Thyroid gland (tissue), 4 donors: ENCODE data around the gene SALL4. TPM values are rescaled to one million over a fixed set of nuclear protein-coding genes. Genes with fewer than 3 reads are reported as not detected.

Source experiments
- DNase-seq, 2 donors: peaks; one replicate each; pipeline ENCODE4 v3.0.0-alpha.2; 2019
- H3K27ac ChIP-seq, 3 donors: fragments of 200-600 bp; sonication (generic); 1 replicate in 2 of 3; 2 replicates in 1 of 3; pipeline ENCODE4 v1.5.1; 2016 to 2019; ENCODE audit warnings: mild to moderate bottlenecking in 1 of 3, moderate library complexity in 1 of 3
- H3K27me3 ChIP-seq: fragments of 200-600 bp; sonication (generic); one replicate; pipeline ENCODE4 v1.5.1; 2019
- H3K36me3 ChIP-seq, 2 donors: fragments of 200-600 bp; sonication (generic); one replicate each; pipeline ENCODE4 v1.5.1; 2016 to 2019
- H3K4me1 ChIP-seq, 2 donors: fragments of 200-600 bp; sonication (generic); one replicate each; pipeline ENCODE4 v1.5.1; 2017 to 2019
- H3K4me3 ChIP-seq, 3 donors: fragments of 200-600 bp; sonication (generic); replicated peaks in 1 of 3; 1 replicate in 2 of 3; 2 replicates in 1 of 3; pipeline ENCODE4 v1.5.1; 2016; ENCODE audit warnings: mild to moderate bottlenecking in 1 of 3
- H3K9me3 ChIP-seq: fragments of 200-600 bp; sonication (generic); one replicate; pipeline ENCODE4 v1.5.1; 2017
- POLR2A ChIP-seq, 2 donors: fragments of 450-650 bp; IDR thresholded peaks; one replicate each; pipeline ENCODE4 v1.6.1; 2017; ENCODE audit warnings: antibody characterized with exemption in 2 of 2, mild to moderate bottlenecking in 2 of 2, moderate library complexity in 1 of 2
- WGBS, 2 donors: methylation state at CpG; one replicate each; pipeline ENCODE4 v1.1.5; 2017; 5-methylcytosine and 5-hydroxymethylcytosine counted together
- intact Hi-C: fragments of 100-400 bp; cut with DNase I; formaldehyde crosslinking; loops from one replicate; pipeline ENCODE4 v1.15.1; 2023
- total RNA-seq, 4 donors: library from RNA; depleted of rRNA; stranded (reverse); fragments of >200 nt; gene quantifications; one replicate each; pipeline ENCODE4 v1.2.3, GENCODE V29; 2016
- TF ChIP-seq, protein P1 (sequence below), 6 experiments: fragments of 200-600 bp in 3 of 6; fragments of 450-650 bp in 3 of 6; sonication (generic) in 3 of 6; IDR thresholded peaks; one replicate each; pipeline ENCODE4 v1.5.1; 2016 to 2019; ENCODE audit warnings: antibody characterized with exemption in 6 of 6, mild to moderate bottlenecking in 2 of 6, inconsistent platforms in 1 of 6, moderate library complexity in 1 of 6

SALL4 gene
- total RNA-seq, 4 donors from 2014 or later: 3.1 to 13.6 (median 6.7) TPM

GRCh38 chr20:51811514-51812128 lies 9.3 kb upstream of the SALL4 start:
- Histone ChIP-seq H3K36me3 (no peaks in the 10 kb centered on the region), H3K9me3 (no peaks in the 10 kb centered on the region), H3K27ac (no peak overlapping the region), H3K4me3 (no peak overlapping the region), H3K27me3 (no peaks in the 10 kb centered on the region), H3K4me1 (peaks cover 0 to 5% of the 10 kb centered on the region in 2 donors)
- intact Hi-C loops: no loop called here
- WGBS, 2 donors: 74 to 80% methylated on average over 8 of the region's 8 CpGs
- DNase-seq: no peak
- TF ChIP-seq POLR2A (IDR thresholded peaks at IDR 0.05): no peak
- TF ChIP-seq, protein P1, sequence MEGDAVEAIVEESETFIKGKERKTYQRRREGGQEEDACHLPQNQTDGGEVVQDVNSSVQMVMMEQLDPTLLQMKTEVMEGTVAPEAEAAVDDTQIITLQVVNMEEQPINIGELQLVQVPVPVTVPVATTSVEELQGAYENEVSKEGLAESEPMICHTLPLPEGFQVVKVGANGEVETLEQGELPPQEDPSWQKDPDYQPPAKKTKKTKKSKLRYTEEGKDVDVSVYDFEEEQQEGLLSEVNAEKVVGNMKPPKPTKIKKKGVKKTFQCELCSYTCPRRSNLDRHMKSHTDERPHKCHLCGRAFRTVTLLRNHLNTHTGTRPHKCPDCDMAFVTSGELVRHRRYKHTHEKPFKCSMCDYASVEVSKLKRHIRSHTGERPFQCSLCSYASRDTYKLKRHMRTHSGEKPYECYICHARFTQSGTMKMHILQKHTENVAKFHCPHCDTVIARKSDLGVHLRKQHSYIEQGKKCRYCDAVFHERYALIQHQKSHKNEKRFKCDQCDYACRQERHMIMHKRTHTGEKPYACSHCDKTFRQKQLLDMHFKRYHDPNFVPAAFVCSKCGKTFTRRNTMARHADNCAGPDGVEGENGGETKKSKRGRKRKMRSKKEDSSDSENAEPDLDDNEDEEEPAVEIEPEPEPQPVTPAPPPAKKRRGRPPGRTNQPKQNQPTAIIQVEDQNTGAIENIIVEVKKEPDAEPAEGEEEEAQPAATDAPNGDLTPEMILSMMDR (IDR thresholded peaks at IDR 0.05): no peak

- no peak for DNase-seq
- WGBS, 2 donors: 89 to 91% methylated on average over 3 of the region's 3 CpGs
- TF ChIP-seq, protein P1 (IDR thresholded peaks at IDR 0.05): no peak
- TF ChIP-seq POLR2A (IDR thresholded peaks at IDR 0.05): no peak
- Histone ChIP-seq H3K27ac (no peak overlapping the region), H3K36me3 (no peaks in the 10 kb centered on the region), H3K4me3 (no peak overlapping the region), H3K4me1 (peaks cover 0 to 5% of the 10 kb centered on the region in 2 donors), H3K9me3 (no peaks in the 10 kb centered on the region), H3K27me3 (no peaks in the 10 kb centered on the region)
- intact Hi-C loops: no loop called here
Observed at GRCh38 chr20:51811042-51811355, 8.7 kb upstream of the SALL4 start.

DNA sequence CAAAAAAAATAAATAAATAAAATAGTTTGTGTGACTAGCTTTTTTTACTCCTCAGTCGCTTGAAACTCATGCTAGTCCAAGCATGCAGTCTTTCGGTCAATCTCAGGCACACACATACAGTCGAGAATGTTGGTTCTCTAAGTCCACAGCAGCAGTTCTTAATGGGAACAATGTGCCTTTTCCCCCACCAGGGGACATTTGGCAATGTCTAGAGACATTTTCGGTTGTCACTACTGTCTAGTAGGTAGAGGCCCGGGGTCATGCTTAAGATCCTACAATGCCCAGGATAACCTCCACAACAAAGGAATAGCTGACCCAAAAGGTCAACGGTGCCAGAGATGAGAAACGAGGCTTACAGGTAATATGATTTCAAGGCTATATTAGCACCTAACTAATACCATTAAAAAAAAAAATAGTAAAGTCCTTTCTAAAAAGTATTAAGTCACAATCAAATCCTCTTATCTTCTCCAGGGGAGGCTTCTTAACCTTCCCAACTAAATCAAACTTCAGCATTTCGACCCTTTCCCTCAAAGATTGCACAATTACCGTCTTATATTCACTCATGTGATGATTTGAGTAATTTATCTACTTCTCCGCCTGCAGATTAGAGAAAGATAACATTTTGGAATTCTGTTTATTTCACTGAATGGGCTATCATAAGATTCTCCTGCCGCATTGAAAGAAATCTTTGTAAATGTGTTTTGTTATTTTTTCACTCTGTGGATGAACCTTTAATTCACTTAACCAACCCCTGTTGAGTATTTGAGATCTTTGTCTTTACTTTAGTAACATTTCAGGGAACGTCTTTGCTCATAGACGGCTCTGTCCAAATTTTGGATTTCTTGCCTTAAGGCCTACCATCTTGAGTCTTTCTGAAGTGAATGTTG lies 8.1 kb upstream of the SALL4 start:
- Histone ChIP-seq H3K4me1 (peaks cover 0 to 5% of the 10 kb centered on the region in 2 donors), H3K27me3 (no peaks in the 10 kb centered on the region), H3K9me3 (no peaks in the 10 kb centered on the region), H3K27ac (no peak overlapping the region), H3K36me3 (no peaks in the 10 kb centered on the region), H3K4me3 (no peak overlapping the region)
- no peak for DNase-seq
- WGBS, 2 donors: 85 to 88% methylated on average over 13 of the region's 13 CpGs
- TF ChIP-seq POLR2A (IDR thresholded peaks at IDR 0.05): no peak
- TF ChIP-seq, protein P1 (IDR thresholded peaks at IDR 0.05): no peak
- intact Hi-C loops: no loop called here

GRCh38 chr20:51807720-51808250 lies 5.5 kb upstream of the SALL4 start:
- no peak for DNase-seq
- WGBS, 2 donors: 77 to 82% methylated on average over 5 of the region's 5 CpGs
- H3K4me3 ChIP-seq: no peak overlapping the region
- H3K27ac ChIP-seq: no peak overlapping the region
- H3K27me3 ChIP-seq: no peaks in the 10 kb centered on the region
- no peaks in the 10 kb centered on the region for H3K36me3 ChIP-seq
- H3K4me1 ChIP-seq: no peaks in the 10 kb centered on the region
- H3K9me3 ChIP-seq: no peaks in the 10 kb centered on the region
- intact Hi-C loops: no loop called here
- TF ChIP-seq, protein P1 (IDR thresholded peaks at IDR 0.05): no peak
- no peak for TF ChIP-seq POLR2A (IDR thresholded peaks at IDR 0.05)

- intact Hi-C loops: no loop called here
- Histone ChIP-seq H3K27me3 (no peaks in the 10 kb centered on the region), H3K9me3 (no peaks in the 10 kb centered on the region), H3K4me3 (no peak overlapping the region), H3K27ac (no peak overlapping the region), H3K36me3 (no peaks in the 10 kb centered on the region), H3K4me1 (peaks cover 4 to 19% of the 10 kb centered on the region in 2 donors)
- WGBS, 2 donors: 81 to 86% methylated on average over 7 of the region's 7 CpGs
- no peak for TF ChIP-seq POLR2A (IDR thresholded peaks at IDR 0.05)
- TF ChIP-seq, protein P1 (IDR thresholded peaks at IDR 0.05): no peak
- no peak for DNase-seq
Observed at GRCh38 chr20:51804754-51805153, 2.4 kb upstream of the SALL4 start.
